GM12873 (cell line): Measurements from ENCODE around the gene ADAP1.

Experiments used
- CTCF ChIP-seq: IDR thresholded peaks from 2 replicates; pipeline ENCODE4 v1.5.1; 2012; ENCODE audit warnings: low read depth, mild to moderate bottlenecking, moderate library complexity, low read length, control low read depth; ENCODE audit not compliant: insufficient read depth; ENCODE audit errors: missing control alignments

Gene ADAP1

GRCh38 chr7:926061-927030 is 28.1 kb downstream of the ADAP1 start:
- no peak for TF ChIP-seq CTCF

GRCh38 chr7:925601-926000 is 28.9 kb downstream of the ADAP1 start:
- TF ChIP-seq CTCF: no peak

- no peak for TF ChIP-seq CTCF
Measured at GRCh38 chr7:924541-925231, 29.8 kb downstream of the ADAP1 start.

- TF ChIP-seq CTCF: no peak
Measured at GRCh38 chr7:923108-924041, 31.1 kb downstream of the ADAP1 start.

GRCh38 chr7:922334-923107 is 32.0 kb downstream of the ADAP1 start:
- TF ChIP-seq CTCF: no peak

- TF ChIP-seq CTCF: no peak
Measured at GRCh38 chr7:921581-922333, 32.7 kb downstream of the ADAP1 start.
